HG03575 (cell line): ENCODE data around the gene JOSD2.

Experiments used
- ATAC-seq: cut with Tn5 transposase; IDR thresholded peaks from one replicate; pipeline ENCODE4 v1.9.1; 2021; ENCODE audit not compliant: unreplicated experiment, insufficient number of reproducible peaks, low FRiP score; ENCODE audit errors: extremely low read depth

Gene JOSD2

GRCh38 chr19:50500060-50500752 lies 10.8 kb downstream of the JOSD2 start:
- no peak for ATAC-seq

GRCh38 chr19:50498219-50499056 lies 12.6 kb downstream of the JOSD2 start:
- no peak for ATAC-seq

- ATAC-seq: no peak
Observed at GRCh38 chr19:50497022-50497405, 14.0 kb downstream of the JOSD2 start.

- ATAC-seq: no peak
Observed at GRCh38 chr19:50496189-50497021, 14.6 kb downstream of the JOSD2 start.

GRCh38 chr19:50495020-50495531 lies 15.9 kb downstream of the JOSD2 start:
- ATAC-seq: no peak

- no peak for ATAC-seq
Observed at GRCh38 chr19:50494186-50495019, 16.6 kb downstream of the JOSD2 start.

GRCh38 chr19:50493171-50493570 lies 17.8 kb downstream of the JOSD2 start:
- no peak for ATAC-seq

GRCh38 chr19:50492303-50493052 lies 18.5 kb downstream of the JOSD2 start:
- no peak for ATAC-seq

- no peak for ATAC-seq
Observed at GRCh38 chr19:50490991-50491472, 20.0 kb downstream of the JOSD2 start.

GRCh38 chr19:50490411-50490811 lies 20.6 kb downstream of the JOSD2 start:
- no peak for ATAC-seq

- ATAC-seq: no peak
Observed at GRCh38 chr19:50489461-50490011, 21.5 kb downstream of the JOSD2 start.

GRCh38 chr19:50488389-50489194 lies 22.4 kb downstream of the JOSD2 start:
- no peak for ATAC-seq

- ATAC-seq: no peak
Observed at GRCh38 chr19:50486823-50487515, 24.0 kb downstream of the JOSD2 start.

GRCh38 chr19:50485284-50485955 lies 25.6 kb downstream of the JOSD2 start:
- no peak for ATAC-seq

- ATAC-seq: no peak
Observed at GRCh38 chr19:50482916-50483315, 28.1 kb downstream of the JOSD2 start.
